GM12801 (cell line): ENCODE data around the gene GFRA4.

Source experiments
- TF ChIP-seq, protein P1 (sequence below): IDR thresholded peaks from one replicate; pipeline ENCODE4 v1.5.1; 2011; ENCODE audit warnings: control low read depth; ENCODE audit not compliant: insufficient read length; ENCODE audit errors: extremely low read depth

GFRA4 gene

GRCh38 chr20:3699037-3699436 lies 35.8 kb upstream of the GFRA4 start:
- TF ChIP-seq, protein P1, sequence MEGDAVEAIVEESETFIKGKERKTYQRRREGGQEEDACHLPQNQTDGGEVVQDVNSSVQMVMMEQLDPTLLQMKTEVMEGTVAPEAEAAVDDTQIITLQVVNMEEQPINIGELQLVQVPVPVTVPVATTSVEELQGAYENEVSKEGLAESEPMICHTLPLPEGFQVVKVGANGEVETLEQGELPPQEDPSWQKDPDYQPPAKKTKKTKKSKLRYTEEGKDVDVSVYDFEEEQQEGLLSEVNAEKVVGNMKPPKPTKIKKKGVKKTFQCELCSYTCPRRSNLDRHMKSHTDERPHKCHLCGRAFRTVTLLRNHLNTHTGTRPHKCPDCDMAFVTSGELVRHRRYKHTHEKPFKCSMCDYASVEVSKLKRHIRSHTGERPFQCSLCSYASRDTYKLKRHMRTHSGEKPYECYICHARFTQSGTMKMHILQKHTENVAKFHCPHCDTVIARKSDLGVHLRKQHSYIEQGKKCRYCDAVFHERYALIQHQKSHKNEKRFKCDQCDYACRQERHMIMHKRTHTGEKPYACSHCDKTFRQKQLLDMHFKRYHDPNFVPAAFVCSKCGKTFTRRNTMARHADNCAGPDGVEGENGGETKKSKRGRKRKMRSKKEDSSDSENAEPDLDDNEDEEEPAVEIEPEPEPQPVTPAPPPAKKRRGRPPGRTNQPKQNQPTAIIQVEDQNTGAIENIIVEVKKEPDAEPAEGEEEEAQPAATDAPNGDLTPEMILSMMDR, result no peak

- TF ChIP-seq, protein P1, result no peak
These were observed 35.4 kb upstream of the GFRA4 start for GRCh38 chr20:3698591-3699001.

GRCh38 chr20:3697588-3698305 lies 34.5 kb upstream of the GFRA4 start:
- TF ChIP-seq, protein P1, result no peak

- TF ChIP-seq, protein P1, result no peak
These were observed 33.8 kb upstream of the GFRA4 start for GRCh38 chr20:3696745-3697587.

GRCh38 chr20:3696200-3696599 lies 33.0 kb upstream of the GFRA4 start:
- TF ChIP-seq, protein P1, result no peak

GRCh38 chr20:3694864-3695263 lies 31.7 kb upstream of the GFRA4 start:
- TF ChIP-seq, protein P1, result no peak

- TF ChIP-seq, protein P1, result no peak
These were observed 30.2 kb upstream of the GFRA4 start for GRCh38 chr20:3693376-3693775.
